8988T (cell line): ENCODE data around the gene TBL2.
"Not testable (repeated sequence)": the region's sequence is repeated elsewhere in the genome, so short reads cannot be mapped to it uniquely, and the experiment has no call there.

ENCODE experiments used
- DNase-seq: peaks from one replicate; pipeline ENCODE4 v3.0.0; 2011

TBL2 gene

GRCh38 chr7:73567846-73568685 lies 10.3 kb downstream of the TBL2 start:
- no peak for DNase-seq

GRCh38 chr7:73567140-73567539 lies 11.2 kb downstream of the TBL2 start:
- no peak for DNase-seq

GRCh38 chr7:73566431-73566830 lies 11.9 kb downstream of the TBL2 start:
- not testable (repeated sequence) for DNase-seq

- no peak for DNase-seq
Measured at GRCh38 chr7:73565675-73566340, 12.6 kb downstream of the TBL2 start.

GRCh38 chr7:73560109-73560835 lies 18.1 kb downstream of the TBL2 start:
- no peak for DNase-seq

- peak; percentile 93 for DNase-seq
Measured at GRCh38 chr7:73557397-73558257, 20.8 kb downstream of the TBL2 start, which contains the start of gene BCL7B. BCL7B (minus strand) TSS chr7:73557690; CDS start chr7:73557578, 112 bp downstream.

- DNase-seq: peak; percentile 90
Measured at GRCh38 chr7:73557108-73557396, 21.3 kb downstream of the TBL2 start.

- DNase-seq: no peak
Measured at GRCh38 chr7:73556208-73557107, 21.9 kb downstream of the TBL2 start.

GRCh38 chr7:73555411-73555982 lies 22.9 kb downstream of the TBL2 start:
- no peak for DNase-seq

- not testable (repeated sequence) for DNase-seq
Measured at GRCh38 chr7:73550093-73550492, 28.3 kb downstream of the TBL2 start.

GRCh38 chr7:73549176-73549575 lies 29.2 kb downstream of the TBL2 start:
- no peak for DNase-seq

- DNase-seq: no peak
Measured at GRCh38 chr7:73547841-73548240, 30.5 kb downstream of the TBL2 start.

- DNase-seq: no peak
Measured at GRCh38 chr7:73544678-73545077, 33.7 kb downstream of the TBL2 start.

GRCh38 chr7:73541722-73542121 lies 36.7 kb downstream of the TBL2 start:
- DNase-seq: no peak

GRCh38 chr7:73539709-73540108 lies 38.7 kb downstream of the TBL2 start:
- DNase-seq: no peak

GRCh38 chr7:73538510-73538909 lies 39.9 kb downstream of the TBL2 start:
- DNase-seq: not testable (repeated sequence)

- no peak for DNase-seq
Measured at GRCh38 chr7:73537051-73537450, 41.3 kb downstream of the TBL2 start.

- DNase-seq: no peak
Measured at GRCh38 chr7:73536479-73536878, 41.9 kb downstream of the TBL2 start.

- not testable (repeated sequence) for DNase-seq
Measured at GRCh38 chr7:73535918-73536317, 42.5 kb downstream of the TBL2 start.

- no peak for DNase-seq
Measured at GRCh38 chr7:73533742-73534141, 44.6 kb downstream of the TBL2 start.

GRCh38 chr7:73532224-73532623 lies 46.2 kb downstream of the TBL2 start:
- no peak for DNase-seq
